ENCODE results near the gene CEP128.

CEP128 gene

GRCh38 chr14:80493620-80494019 is 447.9 kb downstream of the CEP128 start:
- Mint-ChIP-seq H3K27me3 (no peaks in the 10 kb centered on the region), H3K4me3 (no peak overlapping the region), H3K9me3 (ENCODE audit: low read depth) (no peaks in the 10 kb centered on the region), H3K36me3 (no peaks in the 10 kb centered on the region), H3K27ac (no peak overlapping the region), H3K4me1 (ENCODE audit: low read depth) (peaks cover 2% of the 10 kb centered on the region)

DNA sequence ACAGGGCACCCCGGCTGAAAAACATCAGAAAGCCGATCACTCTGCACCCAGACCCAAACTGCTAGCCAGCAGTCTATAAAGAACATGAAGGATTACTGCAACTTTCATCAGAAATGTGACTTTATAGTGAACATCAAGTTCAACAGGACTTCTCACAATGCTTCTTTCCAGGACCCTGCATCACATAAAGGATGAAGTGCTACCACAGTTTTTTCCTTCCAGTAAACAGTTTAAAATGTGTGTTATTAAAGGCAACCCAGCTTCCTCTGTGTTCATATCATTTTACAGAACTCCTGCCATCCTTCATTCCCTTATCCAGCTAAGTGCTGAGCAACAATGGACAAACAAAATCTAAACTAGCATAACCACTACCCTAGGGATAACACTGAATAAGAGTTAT is 449.9 kb downstream of the CEP128 start:
- H3K27ac Mint-ChIP-seq = no peak overlapping the region
- no peaks in the 10 kb centered on the region for H3K27me3 Mint-ChIP-seq
- no peak overlapping the region for H3K4me3 Mint-ChIP-seq
- H3K36me3 Mint-ChIP-seq = no peaks in the 10 kb centered on the region
- peaks cover 2% of the 10 kb centered on the region for H3K4me1 Mint-ChIP-seq (ENCODE audit: low read depth)
- H3K9me3 Mint-ChIP-seq (ENCODE audit: low read depth) = peaks cover 4% of the 10 kb centered on the region

DNA sequence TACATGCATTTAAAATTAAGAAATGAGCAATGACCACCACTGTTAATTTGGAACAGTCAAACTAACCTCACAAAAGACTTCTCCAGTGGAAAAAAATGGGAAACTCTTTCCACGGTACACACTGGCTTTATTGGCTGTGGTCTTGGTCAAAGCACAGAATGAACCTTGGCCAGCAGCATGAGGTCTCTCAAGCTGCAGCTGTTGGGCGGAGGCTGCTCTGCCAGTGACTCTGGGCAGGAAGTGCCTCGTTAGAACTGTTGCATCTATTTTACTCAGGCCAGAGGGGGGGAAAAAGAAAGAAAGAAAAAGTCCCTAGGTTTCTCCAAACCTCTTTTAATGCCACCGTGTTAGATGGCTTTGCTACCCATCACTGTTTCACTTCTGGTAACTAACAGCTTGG is 450.4 kb downstream of the CEP128 start:
- H3K36me3 Mint-ChIP-seq = no peaks in the 10 kb centered on the region
- H3K27me3 Mint-ChIP-seq = no peaks in the 10 kb centered on the region
- H3K27ac Mint-ChIP-seq = no peak overlapping the region
- H3K4me3 Mint-ChIP-seq = no peak overlapping the region
- H3K9me3 Mint-ChIP-seq (ENCODE audit: low read depth) = peaks cover 4% of the 10 kb centered on the region
- peaks cover 2% of the 10 kb centered on the region for H3K4me1 Mint-ChIP-seq (ENCODE audit: low read depth)

GRCh38 chr14:80489513-80489912 is 452.0 kb downstream of the CEP128 start:
- peaks cover 2% of the 10 kb centered on the region for H3K4me1 Mint-ChIP-seq (ENCODE audit: low read depth)
- peaks cover 2% of the 10 kb centered on the region for H3K36me3 Mint-ChIP-seq
- peaks cover 4% of the 10 kb centered on the region for H3K9me3 Mint-ChIP-seq (ENCODE audit: low read depth)
- H3K27ac Mint-ChIP-seq = no peak overlapping the region
- H3K27me3 Mint-ChIP-seq = no peaks in the 10 kb centered on the region
- no peak overlapping the region for H3K4me3 Mint-ChIP-seq

- Mint-ChIP-seq H3K36me3 (peaks cover 2% of the 10 kb centered on the region), H3K4me3 (no peak overlapping the region), H3K27me3 (no peaks in the 10 kb centered on the region), H3K27ac (no peak overlapping the region), H3K4me1 (ENCODE audit: low read depth) (no peaks in the 10 kb centered on the region), H3K9me3 (ENCODE audit: low read depth) (peaks cover 4% of the 10 kb centered on the region)
Measured at GRCh38 chr14:80485764-80486163, 455.8 kb downstream of the CEP128 start.

GRCh38 chr14:80483331-80483730 is 458.2 kb downstream of the CEP128 start:
- Mint-ChIP-seq H3K4me3 (no peak overlapping the region), H3K4me1 (ENCODE audit: low read depth) (no peaks in the 10 kb centered on the region), H3K36me3 (peaks cover 2% of the 10 kb centered on the region), H3K9me3 (ENCODE audit: low read depth) (peaks cover 4% of the 10 kb centered on the region), H3K27me3 (no peaks in the 10 kb centered on the region), H3K27ac (no peak overlapping the region)

GRCh38 chr14:80477388-80478160 is 464.0 kb downstream of the CEP128 start:
- H3K9me3 Mint-ChIP-seq (ENCODE audit: low read depth) = peaks cover 6% of the 10 kb centered on the region
- no peak overlapping the region for H3K27ac Mint-ChIP-seq
- H3K4me1 Mint-ChIP-seq (ENCODE audit: low read depth) = no peaks in the 10 kb centered on the region
- no peak overlapping the region for H3K4me3 Mint-ChIP-seq
- no peaks in the 10 kb centered on the region for H3K27me3 Mint-ChIP-seq
- peaks cover 6% of the 10 kb centered on the region for H3K36me3 Mint-ChIP-seq

DNA sequence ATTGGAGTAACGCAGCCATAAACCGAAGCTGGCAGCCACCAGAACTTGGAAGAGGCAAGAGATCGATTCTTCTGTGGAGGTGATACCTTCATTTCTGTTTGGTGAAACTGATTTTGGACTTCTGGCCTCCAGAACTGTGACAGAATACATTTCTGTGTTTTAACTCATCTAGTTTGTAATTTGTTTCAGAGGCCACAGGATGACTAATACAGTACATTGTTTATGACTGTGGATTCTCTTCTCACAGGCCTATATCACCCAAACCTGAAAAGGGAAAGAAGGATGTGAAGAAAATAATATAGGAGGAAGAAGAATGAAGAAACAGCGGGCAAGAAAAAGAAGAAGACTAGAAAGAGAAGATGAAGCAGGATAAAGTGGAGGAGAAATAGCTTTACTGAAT is 466.5 kb downstream of the CEP128 start:
- Mint-ChIP-seq H3K9me3 (ENCODE audit: low read depth) (peaks cover 6% of the 10 kb centered on the region), H3K27me3 (no peaks in the 10 kb centered on the region), H3K36me3 (peaks cover 6% of the 10 kb centered on the region), H3K27ac (no peak overlapping the region), H3K4me3 (no peak overlapping the region), H3K4me1 (ENCODE audit: low read depth) (no peaks in the 10 kb centered on the region)

GRCh38 chr14:80468331-80469122 is 473.0 kb downstream of the CEP128 start:
- Mint-ChIP-seq H3K4me3 (no peak overlapping the region), H3K27me3 (no peaks in the 10 kb centered on the region), H3K27ac (no peak overlapping the region), H3K4me1 (ENCODE audit: low read depth) (no peaks in the 10 kb centered on the region), H3K36me3 (no peaks in the 10 kb centered on the region), H3K9me3 (ENCODE audit: low read depth) (no peaks in the 10 kb centered on the region)

DNA sequence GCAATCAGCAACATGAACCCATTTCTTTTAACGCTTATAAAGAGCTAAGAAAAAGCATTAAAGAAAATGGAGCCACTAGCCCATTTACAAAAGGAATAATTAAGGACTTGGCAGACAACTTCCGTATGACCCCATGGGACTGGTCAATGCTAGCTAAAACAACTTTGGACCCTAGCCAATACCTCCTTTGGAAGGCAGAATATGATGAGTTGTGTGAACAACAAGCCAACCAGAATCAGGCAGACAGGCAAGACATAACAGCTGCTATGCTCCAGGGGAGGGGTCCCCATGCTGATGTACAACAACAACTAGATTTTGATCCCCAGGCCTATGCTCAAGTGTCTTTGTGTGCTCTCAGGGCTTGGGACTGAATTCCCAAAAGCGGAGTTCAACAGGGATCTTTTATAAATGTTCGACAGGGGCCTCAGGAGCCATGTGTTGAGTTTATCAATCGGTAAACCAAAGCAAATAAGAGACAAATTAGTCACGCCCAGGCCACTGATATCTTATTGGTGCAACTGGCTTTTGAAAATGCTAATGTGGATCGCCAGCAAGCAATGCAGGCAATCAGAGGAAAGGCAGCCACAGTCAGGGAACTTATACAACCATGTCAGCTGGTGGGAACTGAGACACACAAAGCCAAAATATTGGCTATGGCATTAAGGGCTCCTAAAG is 475.9 kb downstream of the CEP128 start:
- Mint-ChIP-seq H3K36me3 (no peaks in the 10 kb centered on the region), H3K27me3 (no peaks in the 10 kb centered on the region), H3K9me3 (ENCODE audit: low read depth) (no peaks in the 10 kb centered on the region), H3K4me1 (ENCODE audit: low read depth) (no peaks in the 10 kb centered on the region), H3K27ac (no peak overlapping the region), H3K4me3 (no peak overlapping the region)

- H3K27ac Mint-ChIP-seq = no peak overlapping the region
- H3K9me3 Mint-ChIP-seq (ENCODE audit: low read depth) = no peaks in the 10 kb centered on the region
- no peak overlapping the region for H3K4me3 Mint-ChIP-seq
- H3K36me3 Mint-ChIP-seq = no peaks in the 10 kb centered on the region
- H3K27me3 Mint-ChIP-seq = no peaks in the 10 kb centered on the region
- H3K4me1 Mint-ChIP-seq (ENCODE audit: low read depth) = no peaks in the 10 kb centered on the region
Measured at GRCh38 chr14:80464531-80465149, 476.9 kb downstream of the CEP128 start.

GRCh38 chr14:80456209-80456608 is 485.3 kb downstream of the CEP128 start:
- Mint-ChIP-seq H3K27ac (no peak overlapping the region), H3K4me3 (no peak overlapping the region), H3K9me3 (ENCODE audit: low read depth) (peaks cover under 1% of the 10 kb centered on the region), H3K36me3 (no peaks in the 10 kb centered on the region), H3K4me1 (ENCODE audit: low read depth) (no peaks in the 10 kb centered on the region), H3K27me3 (no peaks in the 10 kb centered on the region)

DNA sequence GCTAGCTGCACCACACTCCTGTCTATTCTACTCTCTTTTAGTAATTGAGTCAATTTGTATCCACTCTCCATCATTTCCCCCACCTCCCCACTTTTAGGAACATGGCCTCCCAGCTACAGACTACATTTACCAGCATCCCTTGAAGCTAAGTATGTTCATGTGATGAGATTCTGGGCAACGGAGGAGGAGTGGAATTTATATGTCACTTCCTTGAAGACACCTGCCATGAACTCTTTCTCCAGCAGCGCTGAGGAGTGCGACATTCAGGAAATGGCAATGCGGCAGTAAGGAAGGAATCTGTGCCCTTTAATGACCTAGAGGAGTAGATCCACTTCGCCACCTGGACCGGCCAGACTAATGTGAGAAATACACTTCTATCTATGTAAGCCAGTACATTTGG is 486.5 kb downstream of the CEP128 start:
- no peak overlapping the region for H3K27ac Mint-ChIP-seq
- peaks cover 3% of the 10 kb centered on the region for H3K9me3 Mint-ChIP-seq (ENCODE audit: low read depth)
- H3K36me3 Mint-ChIP-seq = no peaks in the 10 kb centered on the region
- no peak overlapping the region for H3K4me3 Mint-ChIP-seq
- no peaks in the 10 kb centered on the region for H3K27me3 Mint-ChIP-seq
- H3K4me1 Mint-ChIP-seq (ENCODE audit: low read depth) = no peaks in the 10 kb centered on the region

DNA sequence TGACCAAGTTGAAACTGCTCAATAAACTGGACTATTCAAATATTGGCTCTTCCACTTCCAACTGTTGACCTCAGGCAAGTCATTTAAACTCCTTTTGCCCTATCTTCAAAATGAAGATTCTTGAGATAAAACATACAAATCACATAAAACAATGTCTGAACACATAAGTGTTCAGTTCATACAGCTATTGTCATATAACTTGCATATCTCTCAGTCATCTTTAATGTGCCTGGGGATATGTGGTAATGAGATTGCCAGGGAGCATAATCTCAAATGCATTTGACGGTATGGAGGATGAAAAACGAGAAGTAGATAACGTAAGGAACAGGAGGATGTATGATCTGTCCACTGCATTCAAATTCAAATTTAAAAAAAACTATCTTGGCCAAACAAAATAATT is 493.3 kb downstream of the CEP128 start:
- Mint-ChIP-seq H3K27ac (no peak overlapping the region), H3K9me3 (ENCODE audit: low read depth) (peaks cover 3% of the 10 kb centered on the region), H3K36me3 (no peaks in the 10 kb centered on the region), H3K4me1 (ENCODE audit: low read depth) (no peaks in the 10 kb centered on the region), H3K4me3 (no peak overlapping the region), H3K27me3 (no peaks in the 10 kb centered on the region)

GRCh38 chr14:80447392-80447791 is 494.1 kb downstream of the CEP128 start:
- peaks cover 3% of the 10 kb centered on the region for H3K9me3 Mint-ChIP-seq (ENCODE audit: low read depth)

More at GRCh38 chr14:80447392-80447791, 494.1 kb downstream of the CEP128 start:
- no peaks in the 10 kb centered on the region for H3K27me3 Mint-ChIP-seq
- H3K36me3 Mint-ChIP-seq = no peaks in the 10 kb centered on the region
- H3K4me3 Mint-ChIP-seq = no peak overlapping the region
- no peaks in the 10 kb centered on the region for H3K4me1 Mint-ChIP-seq (ENCODE audit: low read depth)
- no peak overlapping the region for H3K27ac Mint-ChIP-seq
